Right hindlimb (tissue), 1 donor: ENCODE results near the gene ARGLU1.
"Not testable (repeated sequence)": the region's sequence is repeated elsewhere in the genome, so short reads cannot be mapped to it uniquely, and the experiment has no call there.

Experiments
- DNase-seq: peaks from one replicate; pipeline ENCODE4 v3.0.0-alpha.2; 2018

The ARGLU1 gene

GRCh38 chr13:106567474-106568298 lies at the start of gene ARGLU1:
ARGLU1 (minus strand) TSS chr13:106568137; CDS start chr13:106567919, 218 bp downstream.
- DNase-seq = peak; percentile 97

- no peak for DNase-seq
Measured at GRCh38 chr13:106617561-106617960, 49.6 kb upstream of the ARGLU1 start.

GRCh38 chr13:106616729-106617128 lies 48.8 kb upstream of the ARGLU1 start:
- DNase-seq = no peak

- DNase-seq = no peak
Measured at GRCh38 chr13:106614874-106615273, 46.9 kb upstream of the ARGLU1 start.

- DNase-seq = no peak
Measured at GRCh38 chr13:106612688-106613087, 44.8 kb upstream of the ARGLU1 start.

GRCh38 chr13:106610486-106610885 lies 42.5 kb upstream of the ARGLU1 start:
- DNase-seq = no peak

- no peak for DNase-seq
Measured at GRCh38 chr13:106609116-106609515, 41.2 kb upstream of the ARGLU1 start.

- DNase-seq = no peak
Measured at GRCh38 chr13:106603546-106603945, 35.6 kb upstream of the ARGLU1 start.

GRCh38 chr13:106602178-106602577 lies 34.2 kb upstream of the ARGLU1 start:
- DNase-seq = no peak

- DNase-seq = no peak
Measured at GRCh38 chr13:106601489-106601888, 33.6 kb upstream of the ARGLU1 start.

- DNase-seq = not testable (repeated sequence)
Measured at GRCh38 chr13:106600798-106601135, 32.8 kb upstream of the ARGLU1 start.

- peak; percentile 61 for DNase-seq
Measured at GRCh38 chr13:106599875-106600797, 32.2 kb upstream of the ARGLU1 start.

- no peak for DNase-seq
Measured at GRCh38 chr13:106597749-106598395, 29.9 kb upstream of the ARGLU1 start.

GRCh38 chr13:106597186-106597585 lies 29.2 kb upstream of the ARGLU1 start:
- peak; percentile 32 for DNase-seq

- peak; percentile 30 for DNase-seq
Measured at GRCh38 chr13:106596275-106596937, 28.5 kb upstream of the ARGLU1 start.

- peak; percentile 46 for DNase-seq
Measured at GRCh38 chr13:106595625-106596024, 27.7 kb upstream of the ARGLU1 start.

GRCh38 chr13:106594980-106595379 lies 27.0 kb upstream of the ARGLU1 start:
- DNase-seq = no peak

GRCh38 chr13:106593132-106593531 lies 25.2 kb upstream of the ARGLU1 start:
- no peak for DNase-seq

GRCh38 chr13:106591299-106591698 lies 23.4 kb upstream of the ARGLU1 start:
- DNase-seq = no peak

- no peak for DNase-seq
Measured at GRCh38 chr13:106589716-106590115, 21.8 kb upstream of the ARGLU1 start.

- DNase-seq = no peak
Measured at GRCh38 chr13:106588367-106588766, 20.4 kb upstream of the ARGLU1 start.

- no peak for DNase-seq
Measured at GRCh38 chr13:106587787-106588186, 19.9 kb upstream of the ARGLU1 start.
